Measurements from ENCODE around the gene TRMT10C. TPM values are rescaled to one million over a fixed set of nuclear protein-coding genes. Genes with fewer than 3 reads are reported as not detected.

Gene TRMT10C
- total and polyA plus RNA-seq, 2 donors (not counting 1 experiment from before 2014, with no cell fraction given), result 13.2 to 25.3 TPM

GRCh38 chr3:101519685-101520365 lies 41.8 kb upstream of the TRMT10C start:
- H3K27me3 Mint-ChIP-seq, result peaks cover 11% of the 10 kb centered on the region
- ATAC-seq (ENCODE audit: low read depth), result no peak
- Histone ChIP-seq H3K36me3 (replicated peaks in 1 of 2; ENCODE audit: control extremely low read depth in 1 of 2, control insufficient read depth in 1 of 2, extremely low read depth in 1 of 2, insufficient read depth in 2 of 2, low read length in 1 of 2) (no peaks in the 10 kb centered on the region), H3K9me3 (ENCODE audit: control extremely low read depth in 1 of 3, control insufficient read depth in 2 of 3, insufficient read depth in 1 of 3, low read length in 2 of 3) (no peaks in the 10 kb centered on the region), H3K4me1 (ENCODE audit: control insufficient read depth in 2 of 2, insufficient read depth in 2 of 2, low read length in 2 of 2) (peaks cover 0 to 7% of the 10 kb centered on the region in 2 donors), H3K27ac (ENCODE audit: low read length in 2 of 2) (no peak overlapping the region), H2AFZ (ENCODE audit: insufficient read depth, low read depth, low read length, poor library complexity, severe bottlenecking) (no peak overlapping the region), H3K9ac (ENCODE audit: low read length) (no peak overlapping the region), H3K4me2 (replicated peaks; ENCODE audit: low read depth, low read length, poor library complexity, severe bottlenecking) (no peak overlapping the region), H4K20me1 (ENCODE audit: control insufficient read depth, insufficient read depth, low read length, poor library complexity, severe bottlenecking) (no peaks in the 10 kb centered on the region), H3K27me3 (replicated peaks in 1 of 4; ENCODE audit: control extremely low read depth in 1 of 4, control insufficient read depth in 3 of 4, insufficient read depth in 4 of 4, low read length in 3 of 4) (peaks cover 0 to 5% (median 0%) of the 10 kb centered on the region in 4 experiments), H3K4me3 (ENCODE audit: control extremely low read depth in 1 of 5, extremely low read depth in 1 of 5, insufficient read depth in 1 of 5, low read depth in 2 of 5, low read length in 4 of 5) (no peak overlapping the region), H3K79me2 (ENCODE audit: control insufficient read depth, insufficient read depth, low read length) (no peaks in the 10 kb centered on the region)
- DNase-seq, result no peak
- peaks cover 4% of the 10 kb centered on the region for H3K4me1 Mint-ChIP-seq
- CTCF ChIA-PET, result interaction anchor here (1.3 kb wide), 1 partner anchor 10 kb away, joined by 3 read pairs; no protein-coding TSS in a partner anchor
- intact Hi-C loops (cut with micrococcal nuclease), result no loop called here
- 100% methylated on average over 2 of the region's 6 CpGs for WGBS (ENCODE audit: insufficient coverage)
- TF ChIP-seq CTCF (IDR thresholded peaks at IDR 0.05) (no peak), EZH2 (IDR thresholded peaks at IDR 0.05; ENCODE audit: borderline replicate concordance, insufficient read depth, low read depth, low read length, poor library complexity, severe bottlenecking) (no peak)
- no peak overlapping the region for H3K27ac Mint-ChIP-seq
- POLR2A ChIA-PET, result no interaction called here
- no peak overlapping the region for H3K4me3 Mint-ChIP-seq
- no peaks in the 10 kb centered on the region for H3K9me3 Mint-ChIP-seq (ENCODE audit: insufficient read depth)

- ATAC-seq (ENCODE audit: low read depth) (no peak), DNase-seq (no peak)
- peaks cover 0 to 5% (median 0%) of the 10 kb centered on the region in 4 experiments for H3K27me3 ChIP-seq (replicated peaks in 1 of 4; ENCODE audit: control extremely low read depth in 1 of 4, control insufficient read depth in 3 of 4, insufficient read depth in 4 of 4, low read length in 3 of 4)
- Mint-ChIP-seq H3K4me1 (peaks cover 4% of the 10 kb centered on the region), H3K27me3 (peaks cover 6% of the 10 kb centered on the region), H3K27ac (no peak overlapping the region), H3K9me3 (ENCODE audit: insufficient read depth) (no peaks in the 10 kb centered on the region), H3K4me3 (no peak overlapping the region)
- H2AFZ ChIP-seq (ENCODE audit: insufficient read depth, low read depth, low read length, poor library complexity, severe bottlenecking), result peak overlapping the region; percentile 11
- no peaks in the 10 kb centered on the region for H3K36me3 ChIP-seq (replicated peaks in 1 of 2; ENCODE audit: control extremely low read depth in 1 of 2, control insufficient read depth in 1 of 2, extremely low read depth in 1 of 2, insufficient read depth in 2 of 2, low read length in 1 of 2)
- intact Hi-C loops (cut with micrococcal nuclease), result no loop called here
- H3K4me2 ChIP-seq (replicated peaks; ENCODE audit: low read depth, low read length, poor library complexity, severe bottlenecking), result no peak overlapping the region
- H4K20me1 ChIP-seq (ENCODE audit: control insufficient read depth, insufficient read depth, low read length, poor library complexity, severe bottlenecking), result no peaks in the 10 kb centered on the region
- POLR2A ChIA-PET, result no interaction called here
- no peak for TF ChIP-seq EZH2 (IDR thresholded peaks at IDR 0.05; ENCODE audit: borderline replicate concordance, insufficient read depth, low read depth, low read length, poor library complexity, severe bottlenecking)
- TF ChIP-seq CTCF (IDR thresholded peaks at IDR 0.05), result no peak
- peaks cover 0 to 3% (median 0%) of the 10 kb centered on the region in 3 donors for H3K9me3 ChIP-seq (ENCODE audit: control extremely low read depth in 1 of 3, control insufficient read depth in 2 of 3, insufficient read depth in 1 of 3, low read length in 2 of 3)
- WGBS (ENCODE audit: insufficient coverage), result 40% methylated on average over 4 of the region's 4 CpGs
- H3K9ac ChIP-seq (ENCODE audit: low read length), result no peak overlapping the region
- CTCF ChIA-PET, result interaction anchor here (1.3 kb wide), 1 partner anchor 8 kb away, joined by 3 read pairs; no protein-coding TSS in a partner anchor
- peaks cover 0 to 7% of the 10 kb centered on the region in 2 donors for H3K4me1 ChIP-seq (ENCODE audit: control insufficient read depth in 2 of 2, insufficient read depth in 2 of 2, low read length in 2 of 2)
- no peak overlapping the region for H3K4me3 ChIP-seq (ENCODE audit: control extremely low read depth in 1 of 5, extremely low read depth in 1 of 5, insufficient read depth in 1 of 5, low read depth in 2 of 5, low read length in 4 of 5)
- no peaks in the 10 kb centered on the region for H3K79me2 ChIP-seq (ENCODE audit: control insufficient read depth, insufficient read depth, low read length)
- no peak overlapping the region for H3K27ac ChIP-seq (ENCODE audit: low read length in 2 of 2)
Measured at GRCh38 chr3:101521211-101521701, 40.4 kb upstream of the TRMT10C start.

Measured in B cell (primary cell).